ENCODE results near the gene PIN1.
A peak's percentile ranks its signal among the peaks of the same experiment; 100 is the strongest.

Gene PIN1

GRCh38 chr19:9857076-9857721 is 22.1 kb downstream of the PIN1 start:
- no peak for DNase-seq

GRCh38 chr19:9857920-9858746 is 23.0 kb downstream of the PIN1 start:
- no peak for DNase-seq

- no peak for DNase-seq
These were observed 23.6 kb downstream of the PIN1 start for GRCh38 chr19:9858766-9859165.

- DNase-seq, result no peak
These were observed 25.3 kb downstream of the PIN1 start for GRCh38 chr19:9860407-9860806.

- DNase-seq, result no peak
These were observed 26.4 kb downstream of the PIN1 start for GRCh38 chr19:9861503-9861902.

GRCh38 chr19:9862938-9863337 is 27.8 kb downstream of the PIN1 start:
- DNase-seq, result no peak

GRCh38 chr19:9863759-9864158 is 28.6 kb downstream of the PIN1 start:
- no peak for DNase-seq

- DNase-seq, result no peak
These were observed 30.8 kb downstream of the PIN1 start for GRCh38 chr19:9865732-9866501.

GRCh38 chr19:9868983-9869617 is 34.0 kb downstream of the PIN1 start:
- no peak for DNase-seq

GRCh38 chr19:9871626-9872338 is 36.7 kb downstream of the PIN1 start:
- DNase-seq, result no peak

- no peak for DNase-seq
These were observed 37.6 kb downstream of the PIN1 start for GRCh38 chr19:9872618-9873242.

- no peak for DNase-seq
These were observed 40.0 kb downstream of the PIN1 start for GRCh38 chr19:9875031-9875627.

- no peak for DNase-seq
These were observed 40.7 kb downstream of the PIN1 start for GRCh38 chr19:9875796-9876195.

- no peak for DNase-seq
These were observed 42.8 kb downstream of the PIN1 start for GRCh38 chr19:9877780-9878510.

- DNase-seq, result no peak
These were observed 43.5 kb downstream of the PIN1 start for GRCh38 chr19:9878511-9879196.

GRCh38 chr19:9881720-9882119 is 46.6 kb downstream of the PIN1 start:
- DNase-seq, result no peak

- DNase-seq, result peak; percentile 85
These were observed 48.2 kb downstream of the PIN1 start for GRCh38 chr19:9883231-9883758.

- DNase-seq, result no peak
These were observed 48.6 kb downstream of the PIN1 start for GRCh38 chr19:9883764-9884163.

- peak; percentile 66 for DNase-seq
These were observed 50.0 kb downstream of the PIN1 start for GRCh38 chr19:9885077-9885552.
